Bronchial epithelial cell (primary cell): ENCODE results near the gene C2CD4A. TPM values are rescaled to one million over a fixed set of nuclear protein-coding genes. Genes with fewer than 3 reads are reported as not detected.

Experiments used
- DNase-seq: peaks from one replicate; pipeline ENCODE4 v3.0.0-alpha.2; 2010; ENCODE audit warnings: low read depth
- FAIRE-seq: peaks from 2 replicates; lab custom pipeline; 2011; peaks lifted over from hg19 to GRCh38; lab: Jason Lieb, UNC
- H3K27me3 ChIP-seq: 2 replicates; pipeline ENCODE4 v1.5.1; 2011; ENCODE audit warnings: low read length; ENCODE audit not compliant: control insufficient read depth, insufficient read depth
- H3K36me3 ChIP-seq: 2 replicates; pipeline ENCODE4 v1.5.1; 2011; ENCODE audit warnings: low read length; ENCODE audit not compliant: control insufficient read depth, insufficient read depth
- H3K4me3 ChIP-seq: 2 replicates; pipeline ENCODE4 v1.5.1; 2011; ENCODE audit warnings: mild to moderate bottlenecking, low read depth, low read length, control low read depth
- CTCF ChIP-seq: IDR thresholded peaks from 2 replicates; pipeline ENCODE4 v1.5.1; 2011; ENCODE audit warnings: mild to moderate bottlenecking, moderate library complexity, low read length, control low read depth, inconsistent platforms; ENCODE audit not compliant: insufficient read depth, severe bottlenecking
- total RNA-seq: library from RNA; depleted of rRNA; stranded (reverse); fragments of >200 nt; gene quantifications from 2 replicates; pipeline ENCODE4 v1.2.1, GENCODE V29; 2014

The C2CD4A gene
- total RNA-seq, 1 donor from 2014 or later = 0.53 TPM

- Histone ChIP-seq H3K4me3 (no peak overlapping the region), H3K36me3 (no peaks in the 10 kb centered on the region), H3K27me3 (no peaks in the 10 kb centered on the region)
- FAIRE-seq = no peak
- no peak for TF ChIP-seq CTCF
- DNase-seq = no peak
Observed at GRCh38 chr15:62051166-62051565, 15.6 kb upstream of the C2CD4A start.

GRCh38 chr15:62052713-62053112 lies 14.1 kb upstream of the C2CD4A start:
- no peak for TF ChIP-seq CTCF
- DNase-seq (no peak), FAIRE-seq (no peak)
- no peaks in the 10 kb centered on the region for H3K36me3 ChIP-seq
- no peak overlapping the region for H3K4me3 ChIP-seq
- H3K27me3 ChIP-seq = no peaks in the 10 kb centered on the region

- H3K27me3 ChIP-seq = no peaks in the 10 kb centered on the region
- no peak for TF ChIP-seq CTCF
- no peak overlapping the region for H3K4me3 ChIP-seq
- H3K36me3 ChIP-seq = no peaks in the 10 kb centered on the region
- no peak for FAIRE-seq
- no peak for DNase-seq
Observed at GRCh38 chr15:62053439-62054085, 13.2 kb upstream of the C2CD4A start.

- Histone ChIP-seq H3K36me3 (no peaks in the 10 kb centered on the region), H3K27me3 (no peaks in the 10 kb centered on the region), H3K4me3 (no peak overlapping the region)
- TF ChIP-seq CTCF = no peak
- DNase-seq (no peak), FAIRE-seq (no peak)
Observed at GRCh38 chr15:62054979-62055378, 11.8 kb upstream of the C2CD4A start.

- TF ChIP-seq CTCF = no peak
- DNase-seq = no peak
- Histone ChIP-seq H3K4me3 (no peak overlapping the region), H3K27me3 (no peaks in the 10 kb centered on the region), H3K36me3 (no peaks in the 10 kb centered on the region)
- FAIRE-seq = no peak
Observed at GRCh38 chr15:62057341-62057980, 9.3 kb upstream of the C2CD4A start.
